HS-27A (cell line): ENCODE results near the gene CENPH.
"Not testable (repeated sequence)": the region's sequence is repeated elsewhere in the genome, so short reads cannot be mapped to it uniquely, and the experiment has no call there.

Experiments used
- DNase-seq: peaks from one replicate; pipeline ENCODE4 v3.0.0-alpha.2; 2012; ENCODE audit warnings: low read depth, missing footprints

CENPH gene

DNA sequence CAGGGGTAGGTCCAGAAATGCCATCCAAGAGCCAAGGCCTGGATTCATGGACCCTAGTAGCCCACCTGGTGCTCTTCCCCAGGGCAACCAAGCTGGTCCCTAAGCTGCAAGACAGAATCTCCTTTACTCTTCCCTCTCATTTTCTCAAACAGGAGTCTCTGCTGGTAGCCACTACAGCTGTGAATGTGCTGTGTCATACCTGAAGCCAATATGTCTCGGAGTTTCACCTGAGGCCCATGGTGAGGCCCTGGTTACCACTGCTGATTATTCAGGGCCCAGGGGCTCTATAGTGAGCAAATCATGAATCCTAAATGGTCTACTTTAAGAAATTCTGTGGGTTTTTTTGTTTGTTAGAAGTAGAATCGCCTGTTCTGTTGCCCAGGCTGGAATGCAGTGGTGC is 61.2 kb downstream of the CENPH start:
- no peak for DNase-seq

DNA sequence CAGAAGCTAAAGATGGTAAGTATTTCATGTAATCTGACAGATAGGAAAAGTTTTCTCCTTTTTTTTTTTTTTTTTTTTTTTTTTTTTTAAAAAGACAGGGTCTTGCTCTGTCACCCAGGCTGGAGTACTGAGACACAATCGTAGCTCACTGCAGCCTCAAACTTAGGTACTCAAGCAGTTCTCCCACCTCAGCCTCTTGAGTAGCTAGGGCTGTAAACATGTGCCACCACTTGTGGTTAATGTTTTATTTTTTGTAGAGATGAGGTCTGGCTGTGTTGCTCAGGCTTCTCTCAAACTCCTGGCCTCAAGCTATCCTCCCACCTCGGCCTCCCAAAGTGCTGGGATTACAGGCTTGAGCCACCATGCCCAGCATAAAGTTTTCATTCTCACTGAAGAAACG is 63.1 kb downstream of the CENPH start:
- DNase-seq: no peak

DNA sequence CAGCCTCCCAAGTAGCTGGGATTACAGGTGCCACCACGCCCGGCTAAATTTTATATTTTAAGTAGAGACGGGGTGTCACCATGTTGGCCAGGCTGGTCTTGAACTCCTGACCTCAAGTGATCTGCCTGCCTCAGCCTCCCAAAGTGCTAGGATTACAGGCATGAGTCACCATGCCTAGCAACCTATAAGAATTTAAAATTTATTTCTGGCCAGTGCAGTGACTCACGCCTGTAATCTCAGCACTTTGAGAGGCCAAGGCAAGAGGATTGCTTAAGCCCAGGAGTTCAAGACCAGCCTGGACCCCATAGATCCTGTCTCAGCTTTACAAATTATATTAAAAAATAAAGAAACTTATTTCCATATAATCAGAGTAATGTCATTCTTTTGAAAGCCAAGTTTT is 66.6 kb downstream of the CENPH start:
- not testable (repeated sequence) for DNase-seq

DNA sequence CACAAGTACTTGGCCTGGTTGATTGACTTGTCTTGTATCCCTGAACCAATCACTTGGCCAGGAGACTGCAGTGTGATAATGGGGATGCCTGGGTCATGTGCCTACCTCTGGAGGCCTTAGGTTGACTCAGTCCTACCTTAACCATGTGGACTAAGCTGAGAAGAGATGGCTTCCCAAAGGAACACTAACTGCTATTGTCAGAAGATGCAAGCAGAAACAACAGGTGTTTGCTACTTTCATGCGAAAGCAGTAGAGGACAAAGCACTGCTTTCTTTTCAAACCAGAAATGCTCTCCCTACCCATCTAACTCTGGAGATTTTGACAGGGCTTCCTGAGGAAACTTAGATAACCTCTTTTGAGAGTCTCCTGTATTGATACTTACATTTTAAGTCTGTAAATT is 68.2 kb downstream of the CENPH start:
- no peak for DNase-seq
